RWPE2 (cell line): ENCODE results near the gene ZNF398.

ENCODE experiments used
- ATAC-seq: fragments of 200-7000 bp; cut with Tn5 transposase; 3 replicates; pipeline ENCODE4 v1.9.1; 2021; ENCODE audit warnings: low read depth
- DNase-seq: peaks from one replicate; pipeline ENCODE4 v3.0.0-alpha.2; 2020; ENCODE audit warnings: low spot score
- H3K27ac ChIP-seq: fragments of 450-650 bp; 2 replicates; pipeline ENCODE4 v1.5.1; 2017; ENCODE audit warnings: mild to moderate bottlenecking; ENCODE audit not compliant: poor library complexity, severe bottlenecking
- H3K27me3 ChIP-seq: fragments of 250-450 bp; sonication (Bioruptor Pico); 2 replicates; pipeline ENCODE4 v1.5.1; 2021; ENCODE audit warnings: mild to moderate bottlenecking, moderate library complexity; ENCODE audit not compliant: insufficient read depth, poor library complexity, severe bottlenecking
- H3K36me3 ChIP-seq: fragments of 250-450 bp; sonication (Bioruptor Pico); 2 replicates; pipeline ENCODE4 v1.5.1; 2020; ENCODE audit warnings: low read depth, mild to moderate bottlenecking, moderate library complexity
- H3K4me1 ChIP-seq: fragments of 250-450 bp; sonication (Bioruptor Pico); 2 replicates; pipeline ENCODE4 v1.5.1; 2021; ENCODE audit warnings: mild to moderate bottlenecking, moderate library complexity; ENCODE audit not compliant: insufficient read depth, poor library complexity, severe bottlenecking
- H3K4me3 ChIP-seq: fragments of 250-450 bp; sonication (Bioruptor Pico); 2 replicates; pipeline ENCODE4 v1.5.1; 2021; ENCODE audit warnings: mild to moderate bottlenecking, moderate library complexity; ENCODE audit not compliant: severe bottlenecking
- H3K9me3 ChIP-seq: fragments of 250-450 bp; sonication (Bioruptor Pico); 2 replicates; pipeline ENCODE4 v1.5.1; 2021; ENCODE audit warnings: mild to moderate bottlenecking, moderate library complexity; ENCODE audit not compliant: severe bottlenecking
- TF ChIP-seq, protein P1 (sequence below): fragments of 450-650 bp; IDR thresholded peaks from one replicate; pipeline ENCODE4 v1.5.1; 2017; ENCODE audit warnings: mild to moderate bottlenecking, moderate library complexity; ENCODE audit not compliant: poor library complexity, severe bottlenecking

The ZNF398 gene

DNA sequence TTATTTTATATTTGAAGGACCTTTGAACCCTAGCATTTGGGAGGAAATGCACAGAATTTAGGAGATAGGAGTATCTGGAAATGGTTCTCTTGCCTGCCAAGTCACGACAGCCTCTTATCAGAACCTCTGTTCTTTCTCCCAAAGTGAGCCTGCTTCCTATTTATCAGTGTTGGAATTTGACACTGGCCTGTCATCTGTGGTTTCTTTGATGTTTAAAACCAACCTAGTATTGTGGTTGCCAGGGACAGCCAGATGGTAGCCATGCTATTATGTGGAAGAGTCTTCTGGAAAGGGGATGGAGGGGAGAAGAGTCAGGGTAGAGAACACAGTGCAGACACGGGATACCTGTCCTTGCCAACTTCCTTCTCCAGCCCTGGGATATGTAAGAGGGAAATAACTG is 69.1 kb downstream of the ZNF398 start:
- TF ChIP-seq, protein P1, sequence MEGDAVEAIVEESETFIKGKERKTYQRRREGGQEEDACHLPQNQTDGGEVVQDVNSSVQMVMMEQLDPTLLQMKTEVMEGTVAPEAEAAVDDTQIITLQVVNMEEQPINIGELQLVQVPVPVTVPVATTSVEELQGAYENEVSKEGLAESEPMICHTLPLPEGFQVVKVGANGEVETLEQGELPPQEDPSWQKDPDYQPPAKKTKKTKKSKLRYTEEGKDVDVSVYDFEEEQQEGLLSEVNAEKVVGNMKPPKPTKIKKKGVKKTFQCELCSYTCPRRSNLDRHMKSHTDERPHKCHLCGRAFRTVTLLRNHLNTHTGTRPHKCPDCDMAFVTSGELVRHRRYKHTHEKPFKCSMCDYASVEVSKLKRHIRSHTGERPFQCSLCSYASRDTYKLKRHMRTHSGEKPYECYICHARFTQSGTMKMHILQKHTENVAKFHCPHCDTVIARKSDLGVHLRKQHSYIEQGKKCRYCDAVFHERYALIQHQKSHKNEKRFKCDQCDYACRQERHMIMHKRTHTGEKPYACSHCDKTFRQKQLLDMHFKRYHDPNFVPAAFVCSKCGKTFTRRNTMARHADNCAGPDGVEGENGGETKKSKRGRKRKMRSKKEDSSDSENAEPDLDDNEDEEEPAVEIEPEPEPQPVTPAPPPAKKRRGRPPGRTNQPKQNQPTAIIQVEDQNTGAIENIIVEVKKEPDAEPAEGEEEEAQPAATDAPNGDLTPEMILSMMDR = no peak
- ATAC-seq = no peak
- H3K36me3 ChIP-seq = peaks cover 94% of the 10 kb centered on the region

DNA sequence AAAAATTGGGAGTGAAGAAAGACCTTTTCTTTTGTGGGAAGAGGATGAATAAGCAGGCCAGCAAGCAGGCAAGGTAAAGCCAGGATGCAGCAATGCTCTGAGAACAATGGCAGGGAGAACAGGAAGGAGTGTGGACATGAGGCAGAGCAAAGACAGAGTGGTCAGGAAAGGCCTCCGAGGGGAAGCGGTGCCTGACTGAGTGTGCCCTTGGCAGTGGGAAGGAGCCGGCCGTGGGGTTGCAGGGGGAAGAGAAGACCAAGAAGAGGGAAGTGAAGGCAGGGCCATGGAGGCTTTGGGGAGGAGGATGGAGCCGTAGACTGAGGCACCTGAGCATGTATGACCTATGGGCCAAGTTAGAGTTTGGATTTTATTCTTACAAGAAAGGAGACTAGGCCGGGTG is 70.3 kb downstream of the ZNF398 start:
- peaks cover 89% of the 10 kb centered on the region for H3K36me3 ChIP-seq
- TF ChIP-seq, protein P1 = no peak
- H3K27me3 ChIP-seq = no peaks in the 10 kb centered on the region
- no peak overlapping the region for H3K4me3 ChIP-seq
- no peak overlapping the region for H3K27ac ChIP-seq
- DNase-seq (no peak), ATAC-seq (no peak)
- H3K4me1 ChIP-seq = no peaks in the 10 kb centered on the region
- no peaks in the 10 kb centered on the region for H3K9me3 ChIP-seq

More for the DNA sequence above, 69.1 kb downstream of the ZNF398 start:
- no peaks in the 10 kb centered on the region for H3K9me3 ChIP-seq
- H3K4me3 ChIP-seq = no peak overlapping the region
- H3K27me3 ChIP-seq = no peaks in the 10 kb centered on the region
- no peak for DNase-seq
- H3K4me1 ChIP-seq = no peaks in the 10 kb centered on the region
- no peak overlapping the region for H3K27ac ChIP-seq

DNA sequence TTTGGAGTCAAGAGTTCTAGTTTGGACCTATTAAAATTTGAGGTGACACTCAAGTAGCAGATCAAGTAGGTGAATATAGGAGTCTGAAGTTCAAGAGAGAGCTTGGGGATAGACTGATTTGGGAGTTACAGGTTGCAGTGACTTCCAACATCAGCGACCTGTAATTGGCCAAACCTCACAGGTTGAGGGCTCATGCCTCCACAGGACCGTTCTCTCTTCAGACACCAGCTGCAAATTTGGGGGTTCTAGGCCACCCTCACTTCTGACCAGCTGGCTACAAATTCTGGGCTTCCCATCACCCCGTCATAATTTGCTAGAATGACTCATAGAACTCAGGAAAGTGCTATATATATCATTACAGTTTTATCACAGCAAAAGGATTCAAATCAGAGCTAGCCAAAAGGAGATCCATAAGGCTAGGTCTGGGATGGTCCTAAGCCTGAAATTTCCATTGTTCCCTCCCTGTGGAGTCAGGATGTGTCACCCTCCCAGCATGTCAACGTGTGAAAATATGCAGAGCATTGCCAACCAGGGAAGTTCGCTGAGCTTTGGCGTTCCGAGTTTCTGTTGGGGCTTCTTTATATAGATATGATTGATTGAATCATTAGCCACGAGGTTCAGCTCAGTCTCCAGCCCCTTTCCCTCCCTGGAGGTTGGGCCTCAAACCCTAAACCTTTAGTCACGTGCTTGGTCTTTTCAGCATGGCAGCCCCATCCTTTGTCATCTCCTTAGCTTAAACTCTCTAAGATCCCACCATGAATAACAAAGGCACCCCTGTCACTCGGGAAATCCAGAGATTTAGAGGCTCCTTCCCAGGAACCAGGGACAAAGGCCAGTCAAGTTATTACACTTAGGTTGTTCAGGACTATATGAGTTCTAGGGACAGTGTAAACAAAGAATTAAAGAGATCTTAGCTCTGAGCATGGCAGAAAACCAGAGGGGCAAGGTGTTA is 71.5 kb downstream of the ZNF398 start:
- DNase-seq = no peak
- Histone ChIP-seq H3K9me3 (no peaks in the 10 kb centered on the region), H3K36me3 (peaks cover 83% of the 10 kb centered on the region), H3K4me1 (no peaks in the 10 kb centered on the region), H3K27me3 (no peaks in the 10 kb centered on the region), H3K4me3 (no peak overlapping the region), H3K27ac (no peak overlapping the region)
- ATAC-seq = no peak
- TF ChIP-seq, protein P1 = no peak

GRCh38 chr7:149220534-149220933 is 73.3 kb downstream of the ZNF398 start:
- no peaks in the 10 kb centered on the region for H3K27me3 ChIP-seq
- H3K4me3 ChIP-seq = no peak overlapping the region
- TF ChIP-seq, protein P1 = no peak
- H3K4me1 ChIP-seq = no peaks in the 10 kb centered on the region
- DNase-seq = no peak
- peak overlapping the region; percentile 25 for H3K27ac ChIP-seq
- ATAC-seq = peak; percentile 71
- H3K9me3 ChIP-seq = no peaks in the 10 kb centered on the region
- H3K36me3 ChIP-seq = peaks cover 72% of the 10 kb centered on the region

DNA sequence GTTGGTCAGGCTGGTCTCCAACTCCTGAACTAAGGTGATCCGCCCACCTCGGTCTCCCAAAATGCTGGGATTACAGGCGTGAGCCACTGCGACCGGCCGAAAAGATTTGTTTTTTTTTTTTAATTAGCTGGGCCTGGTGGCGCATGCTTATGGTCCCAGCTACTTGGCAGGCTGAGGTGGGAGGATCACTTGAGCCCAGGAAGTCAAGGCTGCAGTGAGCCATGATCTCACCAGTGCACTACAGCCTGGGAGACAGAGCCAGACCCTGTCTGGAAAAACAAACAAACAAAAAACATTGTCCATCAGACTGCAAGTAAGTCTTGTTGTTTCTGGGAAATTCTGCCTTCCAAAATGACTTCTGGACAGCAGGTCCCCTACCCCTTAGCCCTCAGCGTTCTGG is 75.9 kb downstream of the ZNF398 start:
- Histone ChIP-seq H3K27ac (no peak overlapping the region), H3K9me3 (no peaks in the 10 kb centered on the region), H3K36me3 (peaks cover 49% of the 10 kb centered on the region), H3K4me1 (no peaks in the 10 kb centered on the region), H3K27me3 (no peaks in the 10 kb centered on the region), H3K4me3 (no peak overlapping the region)
- TF ChIP-seq, protein P1 = no peak
- ATAC-seq (no peak), DNase-seq (no peak)
